Measurements from ENCODE around the gene DNAJC1. TPM values are rescaled to one million over a fixed set of nuclear protein-coding genes. Genes with fewer than 3 reads are reported as not detected.

DNAJC1 gene
- total and polyA plus RNA-seq, 4 donors: 21.2 to 48.1 (median 32.5) TPM

DNA sequence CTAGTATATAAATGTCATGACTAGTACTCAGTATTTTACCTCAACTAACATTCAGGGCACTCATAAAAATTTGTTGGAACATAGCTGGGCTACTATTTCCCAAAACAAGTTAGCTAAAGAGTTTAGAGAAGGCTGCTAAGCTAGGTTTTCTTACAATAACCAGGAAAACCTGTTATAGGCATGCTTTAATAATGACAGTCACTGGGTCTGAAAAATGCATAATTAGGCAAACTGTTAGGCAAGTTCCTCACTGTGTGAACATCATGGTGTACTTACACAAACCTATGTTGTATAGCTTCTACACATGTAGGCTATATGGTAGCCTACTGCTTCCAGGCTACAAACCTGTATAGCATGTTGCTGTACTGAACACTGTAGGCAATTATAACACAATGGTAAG, 79.0 kb downstream of the DNAJC1 start:
- no peaks in the 10 kb centered on the region for H3K4me1 ChIP-seq (ENCODE audit: control insufficient read depth in 4 of 4, insufficient read depth in 4 of 4, low read length in 3 of 4)
- no peaks in the 10 kb centered on the region for H3K9me3 ChIP-seq (ENCODE audit: control insufficient read depth in 4 of 4, low read length in 3 of 4)
- H3K9ac ChIP-seq (ENCODE audit: low read depth in 1 of 2, low read length in 2 of 2): no peak overlapping the region
- TF ChIP-seq, protein P1, sequence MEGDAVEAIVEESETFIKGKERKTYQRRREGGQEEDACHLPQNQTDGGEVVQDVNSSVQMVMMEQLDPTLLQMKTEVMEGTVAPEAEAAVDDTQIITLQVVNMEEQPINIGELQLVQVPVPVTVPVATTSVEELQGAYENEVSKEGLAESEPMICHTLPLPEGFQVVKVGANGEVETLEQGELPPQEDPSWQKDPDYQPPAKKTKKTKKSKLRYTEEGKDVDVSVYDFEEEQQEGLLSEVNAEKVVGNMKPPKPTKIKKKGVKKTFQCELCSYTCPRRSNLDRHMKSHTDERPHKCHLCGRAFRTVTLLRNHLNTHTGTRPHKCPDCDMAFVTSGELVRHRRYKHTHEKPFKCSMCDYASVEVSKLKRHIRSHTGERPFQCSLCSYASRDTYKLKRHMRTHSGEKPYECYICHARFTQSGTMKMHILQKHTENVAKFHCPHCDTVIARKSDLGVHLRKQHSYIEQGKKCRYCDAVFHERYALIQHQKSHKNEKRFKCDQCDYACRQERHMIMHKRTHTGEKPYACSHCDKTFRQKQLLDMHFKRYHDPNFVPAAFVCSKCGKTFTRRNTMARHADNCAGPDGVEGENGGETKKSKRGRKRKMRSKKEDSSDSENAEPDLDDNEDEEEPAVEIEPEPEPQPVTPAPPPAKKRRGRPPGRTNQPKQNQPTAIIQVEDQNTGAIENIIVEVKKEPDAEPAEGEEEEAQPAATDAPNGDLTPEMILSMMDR (IDR thresholded peaks at IDR 0.05; ENCODE audit: low read depth, low read length, missing input control): no peak
- TF ChIP-seq, protein P2, sequence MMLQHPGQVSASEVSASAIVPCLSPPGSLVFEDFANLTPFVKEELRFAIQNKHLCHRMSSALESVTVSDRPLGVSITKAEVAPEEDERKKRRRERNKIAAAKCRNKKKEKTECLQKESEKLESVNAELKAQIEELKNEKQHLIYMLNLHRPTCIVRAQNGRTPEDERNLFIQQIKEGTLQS (IDR thresholded peaks at IDR 0.05): no peak
- TF ChIP-seq, protein P3, sequence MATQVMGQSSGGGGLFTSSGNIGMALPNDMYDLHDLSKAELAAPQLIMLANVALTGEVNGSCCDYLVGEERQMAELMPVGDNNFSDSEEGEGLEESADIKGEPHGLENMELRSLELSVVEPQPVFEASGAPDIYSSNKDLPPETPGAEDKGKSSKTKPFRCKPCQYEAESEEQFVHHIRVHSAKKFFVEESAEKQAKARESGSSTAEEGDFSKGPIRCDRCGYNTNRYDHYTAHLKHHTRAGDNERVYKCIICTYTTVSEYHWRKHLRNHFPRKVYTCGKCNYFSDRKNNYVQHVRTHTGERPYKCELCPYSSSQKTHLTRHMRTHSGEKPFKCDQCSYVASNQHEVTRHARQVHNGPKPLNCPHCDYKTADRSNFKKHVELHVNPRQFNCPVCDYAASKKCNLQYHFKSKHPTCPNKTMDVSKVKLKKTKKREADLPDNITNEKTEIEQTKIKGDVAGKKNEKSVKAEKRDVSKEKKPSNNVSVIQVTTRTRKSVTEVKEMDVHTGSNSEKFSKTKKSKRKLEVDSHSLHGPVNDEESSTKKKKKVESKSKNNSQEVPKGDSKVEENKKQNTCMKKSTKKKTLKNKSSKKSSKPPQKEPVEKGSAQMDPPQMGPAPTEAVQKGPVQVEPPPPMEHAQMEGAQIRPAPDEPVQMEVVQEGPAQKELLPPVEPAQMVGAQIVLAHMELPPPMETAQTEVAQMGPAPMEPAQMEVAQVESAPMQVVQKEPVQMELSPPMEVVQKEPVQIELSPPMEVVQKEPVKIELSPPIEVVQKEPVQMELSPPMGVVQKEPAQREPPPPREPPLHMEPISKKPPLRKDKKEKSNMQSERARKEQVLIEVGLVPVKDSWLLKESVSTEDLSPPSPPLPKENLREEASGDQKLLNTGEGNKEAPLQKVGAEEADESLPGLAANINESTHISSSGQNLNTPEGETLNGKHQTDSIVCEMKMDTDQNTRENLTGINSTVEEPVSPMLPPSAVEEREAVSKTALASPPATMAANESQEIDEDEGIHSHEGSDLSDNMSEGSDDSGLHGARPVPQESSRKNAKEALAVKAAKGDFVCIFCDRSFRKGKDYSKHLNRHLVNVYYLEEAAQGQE (IDR thresholded peaks at IDR 0.05): no peak
- no peak for TF ChIP-seq YY1 (IDR thresholded peaks at IDR 0.05)
- no peak for TF ChIP-seq RXRA (IDR thresholded peaks at IDR 0.05)
- TF ChIP-seq, protein P4, sequence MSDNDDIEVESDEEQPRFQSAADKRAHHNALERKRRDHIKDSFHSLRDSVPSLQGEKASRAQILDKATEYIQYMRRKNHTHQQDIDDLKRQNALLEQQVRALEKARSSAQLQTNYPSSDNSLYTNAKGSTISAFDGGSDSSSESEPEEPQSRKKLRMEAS (IDR thresholded peaks at IDR 0.05): no peak
- no peak for TF ChIP-seq GABPA (IDR thresholded peaks at IDR 0.05 in 1 of 2, conservative IDR thresholded peaks at IDR 0.05 in 1 of 2)
- TF ChIP-seq FOXA1 (IDR thresholded peaks at IDR 0.05): no peak
- H3K36me3 ChIP-seq (ENCODE audit: control insufficient read depth in 4 of 4, insufficient read depth in 3 of 4, low read depth in 1 of 4, low read length in 3 of 4): no peaks in the 10 kb centered on the region
- H3K27ac ChIP-seq (ENCODE audit: low read depth in 1 of 2, low read length in 2 of 2): no peak overlapping the region
- H3K4me3 ChIP-seq (ENCODE audit: low read depth in 1 of 3, low read length in 3 of 3): no peak overlapping the region
- DNase-seq (ENCODE audit: low spot score): no peak
- H3K27me3 ChIP-seq (ENCODE audit: control insufficient read depth in 4 of 4, insufficient read depth in 4 of 4, low read length in 3 of 4): no peaks in the 10 kb centered on the region

DNA sequence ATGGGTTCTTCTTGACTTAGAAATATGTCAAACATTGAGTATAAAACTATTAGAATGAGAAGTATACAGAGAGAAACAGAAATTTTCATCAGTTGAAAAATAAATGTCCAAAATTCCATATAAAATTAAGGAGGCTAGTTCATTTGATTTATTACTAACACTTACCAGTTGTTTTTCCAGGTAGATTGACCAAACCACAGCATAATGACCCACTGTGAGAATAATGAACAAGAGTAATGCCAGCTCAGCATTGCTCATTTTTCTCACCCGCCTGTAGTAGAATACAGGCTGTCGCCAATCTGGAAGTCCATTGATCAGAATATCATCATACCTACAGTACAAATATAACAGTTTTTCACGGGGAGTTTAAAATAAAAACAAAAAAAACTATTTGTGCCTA, 82.9 kb downstream of the DNAJC1 start:
- Histone ChIP-seq H3K9me3 (ENCODE audit: control insufficient read depth in 4 of 4, low read length in 3 of 4) (no peaks in the 10 kb centered on the region), H3K4me3 (ENCODE audit: low read depth in 1 of 3, low read length in 3 of 3) (no peak overlapping the region), H3K27me3 (ENCODE audit: control insufficient read depth in 4 of 4, insufficient read depth in 4 of 4, low read length in 3 of 4) (no peaks in the 10 kb centered on the region), H3K27ac (ENCODE audit: low read depth in 1 of 2, low read length in 2 of 2) (no peak overlapping the region), H3K36me3 (ENCODE audit: control insufficient read depth in 4 of 4, insufficient read depth in 3 of 4, low read depth in 1 of 4, low read length in 3 of 4) (no peaks in the 10 kb centered on the region), H3K9ac (ENCODE audit: low read depth in 1 of 2, low read length in 2 of 2) (no peak overlapping the region), H3K4me1 (ENCODE audit: control insufficient read depth in 4 of 4, insufficient read depth in 4 of 4, low read length in 3 of 4) (no peaks in the 10 kb centered on the region)
- TF ChIP-seq FOXA1 (IDR thresholded peaks at IDR 0.05): no peak
- TF ChIP-seq SP1 (IDR thresholded peaks at IDR 0.05): no peak
- no peak for TF ChIP-seq FOXA2 (IDR thresholded peaks at IDR 0.05)
- no peak for TF ChIP-seq RAD21 (IDR thresholded peaks at IDR 0.05)
- no peak for TF ChIP-seq NR2F2 (IDR thresholded peaks at IDR 0.05)
- TF ChIP-seq GABPA (IDR thresholded peaks at IDR 0.05 in 1 of 2, conservative IDR thresholded peaks at IDR 0.05 in 1 of 2): no peak
- TF ChIP-seq, protein P3 (IDR thresholded peaks at IDR 0.05): no peak
- no peak for TF ChIP-seq HNF4G (IDR thresholded peaks at IDR 0.05)
- TF ChIP-seq EGR1 (IDR thresholded peaks at IDR 0.05; ENCODE audit: low read depth in 2 of 2): no peak
- TF ChIP-seq, protein P4 (IDR thresholded peaks at IDR 0.05): no peak
- no peak for TF ChIP-seq TAF1 (conservative IDR thresholded peaks at IDR 0.05)
- TF ChIP-seq HNF4A (conservative IDR thresholded peaks at IDR 0.05): no peak
- no peak for TF ChIP-seq JUND (IDR thresholded peaks at IDR 0.05)
- TF ChIP-seq, protein P2 (IDR thresholded peaks at IDR 0.05): no peak
- TF ChIP-seq RXRA (IDR thresholded peaks at IDR 0.05): no peak
- over 99% methylated on average over 3 of the region's 3 CpGs for WGBS
- DNase-seq (ENCODE audit: low spot score): no peak

All from liver (tissue), 9 donors.